B cell (primary cell): ENCODE data around the gene ERICH3. TPM values are rescaled to one million over a fixed set of nuclear protein-coding genes. Genes with fewer than 3 reads are reported as not detected.

ENCODE experiments used
- ATAC-seq: fragments of 200-7000 bp; cut with Tn5 transposase; one replicate; pipeline ENCODE4 v1.10.0; 2021; ENCODE audit warnings: low read depth, mild to moderate bottlenecking, moderate number of reproducible peaks, moderate library complexity
- CTCF ChIA-PET: fragments of 350-600 bp; sonication (Branson Sonifier 250); formaldehyde crosslinking; loops from one replicate; lab custom pipeline; 2021; ENCODE audit warnings: antibody characterized with exemption, inconsistent platforms; lab: Charles Lee
- POLR2A ChIA-PET: fragments of 350-600 bp; sonication (Branson Sonifier 250); formaldehyde crosslinking; loops from one replicate; lab custom pipeline; 2021; ENCODE audit warnings: antibody characterized with exemption; lab: Charles Lee
- DNase-seq: peaks from one replicate; pipeline ENCODE4 v3.0.0; 2013
- H2AFZ ChIP-seq: 2 replicates; pipeline ENCODE4 v1.6.1; 2012; ENCODE audit warnings: mild to moderate bottlenecking, low read depth, low read length; ENCODE audit not compliant: insufficient read depth, poor library complexity, severe bottlenecking
- H3K27ac ChIP-seq, 2 donors: 1 replicate in 1 of 2; 2 replicates in 1 of 2; pipeline ENCODE4 v1.5.1; 2012 to 2013; ENCODE audit warnings: low read length in 2 of 2, mild to moderate bottlenecking in 2 of 2, moderate library complexity in 1 of 2
- H3K27me3 ChIP-seq, 4 experiments: fragments of 200-600 bp in 1 of 4; sonication (generic) in 1 of 4; replicated peaks in 1 of 4; 1 replicate in 2 of 4; 2 replicates in 2 of 4; pipeline versions ENCODE4 v1.6.1 to v1.7.0; 2013 to 2016; ENCODE audit warnings: low read length in 3 of 4, mild to moderate bottlenecking in 2 of 4, mixed read lengths in 1 of 4, moderate library complexity in 1 of 4; ENCODE audit not compliant: insufficient read depth in 4 of 4, control insufficient read depth in 3 of 4; ENCODE audit errors: control extremely low read depth in 1 of 4
- H3K36me3 ChIP-seq, 2 experiments: replicated peaks in 1 of 2; 1 replicate in 1 of 2; 2 replicates in 1 of 2; pipeline versions ENCODE4 v1.6.1 to v1.7.1; 2013; ENCODE audit warnings: low read length in 1 of 2; ENCODE audit not compliant: insufficient read depth in 2 of 2, control insufficient read depth in 1 of 2; ENCODE audit errors: control extremely low read depth in 1 of 2, extremely low read depth in 1 of 2
- H3K4me1 ChIP-seq, 2 donors: fragments of 200-600 bp in 1 of 2; sonication (generic) in 1 of 2; 1 replicate in 1 of 2; 2 replicates in 1 of 2; pipeline versions ENCODE4 v1.5.1 to v1.6.1; 2013 to 2017; ENCODE audit warnings: low read length in 2 of 2; ENCODE audit not compliant: control insufficient read depth in 2 of 2, insufficient read depth in 2 of 2
- H3K4me2 ChIP-seq: replicated peaks from 2 replicates; pipeline ENCODE3; 2012; ENCODE audit warnings: mild to moderate bottlenecking, low read depth, low read length; ENCODE audit not compliant: poor library complexity, severe bottlenecking
- H3K4me3 ChIP-seq, 5 experiments: fragments of 200-600 bp in 1 of 5; sonication (generic) in 1 of 5; 1 replicate in 3 of 5; 2 replicates in 2 of 5; pipeline versions ENCODE4 v1.5.1 to v1.7.0; 2011 to 2016; ENCODE audit warnings: low read length in 4 of 5, mild to moderate bottlenecking in 4 of 5, low read depth in 2 of 5, control low read depth in 1 of 5, moderate library complexity in 1 of 5; ENCODE audit not compliant: insufficient read depth in 1 of 5; ENCODE audit errors: control extremely low read depth in 1 of 5, extremely low read depth in 1 of 5
- H3K79me2 ChIP-seq: fragments of 200-600 bp; sonication (generic); one replicate; pipeline ENCODE4 v1.6.0; 2016; ENCODE audit warnings: low read length; ENCODE audit not compliant: control insufficient read depth, insufficient read depth
- H3K9ac ChIP-seq: fragments of 200-600 bp; sonication (generic); 2 replicates; pipeline ENCODE4 v1.6.1; 2017; ENCODE audit warnings: mild to moderate bottlenecking, low read length, moderate library complexity
- H3K9me3 ChIP-seq, 3 donors: one replicate each; pipeline versions ENCODE4 v1.6.1 to v1.7.1; 2013; ENCODE audit warnings: low read length in 2 of 3; ENCODE audit not compliant: control insufficient read depth in 2 of 3, insufficient read depth in 1 of 3; ENCODE audit errors: control extremely low read depth in 1 of 3
- H4K20me1 ChIP-seq: 2 replicates; pipeline ENCODE4 v1.6.0; 2012; ENCODE audit warnings: mild to moderate bottlenecking, low read length; ENCODE audit not compliant: insufficient read depth, control insufficient read depth, poor library complexity, severe bottlenecking
- H3K27ac Mint-ChIP-seq: one replicate; pipeline ENCODE4 v1.8.0; 2021; ENCODE audit warnings: mixed read lengths
- H3K27me3 Mint-ChIP-seq: one replicate; pipeline ENCODE4 v1.8.0; 2021; ENCODE audit warnings: mixed read lengths
- H3K4me1 Mint-ChIP-seq: one replicate; pipeline ENCODE4 v1.8.0; 2021; ENCODE audit warnings: mixed read lengths
- H3K4me3 Mint-ChIP-seq: one replicate; pipeline ENCODE4 v1.8.0; 2021; ENCODE audit warnings: mixed read lengths
- H3K9me3 Mint-ChIP-seq: one replicate; pipeline ENCODE4 v1.8.0; 2022; ENCODE audit warnings: mixed read lengths; ENCODE audit not compliant: insufficient read depth
- CTCF ChIP-seq: fragments of 200-600 bp; IDR thresholded peaks from one replicate; pipeline ENCODE4 v1.8.0; 2022; ENCODE audit warnings: antibody characterized with exemption, mild to moderate bottlenecking
- EZH2 ChIP-seq: IDR thresholded peaks from 2 replicates; pipeline ENCODE4 v1.6.1; 2012; ENCODE audit warnings: borderline replicate concordance, low read depth, mild to moderate bottlenecking, moderate library complexity, low read length; ENCODE audit not compliant: insufficient read depth, poor library complexity, severe bottlenecking
- WGBS: methylation state at CpG from one replicate; pipeline ENCODE4 v1.1.5; 2013; ENCODE audit warnings: missing lambda C conversion rate; ENCODE audit not compliant: insufficient coverage; 5-methylcytosine and 5-hydroxymethylcytosine counted together
- intact Hi-C: fragments of 100-400 bp; cut with micrococcal nuclease; formaldehyde crosslinking; loops from one replicate; pipeline ENCODE4 v1.10.0; 2022
- polyA plus RNA-seq: library from polyadenylated mRNA; depleted of rRNA; stranded (reverse); fragments of >200 nt; gene quantifications from 2 replicates; pipeline ENCODE4 v1.2.3, GENCODE V29; 2012
- total RNA-seq, 2 donors: library from RNA; stranded (reverse); fragments of 120-200 nt in 1 of 2; gene quantifications; 1 replicate in 1 of 2; 2 replicates in 1 of 2; pipeline versions ENCODE4 v1.2.3 to v1.2.4, GENCODE V29; 2013 to 2022

Gene ERICH3
- total and polyA plus RNA-seq, 2 donors (not counting 1 experiment from before 2014, with no cell fraction given), result 0.03 to 0.27 TPM

DNA sequence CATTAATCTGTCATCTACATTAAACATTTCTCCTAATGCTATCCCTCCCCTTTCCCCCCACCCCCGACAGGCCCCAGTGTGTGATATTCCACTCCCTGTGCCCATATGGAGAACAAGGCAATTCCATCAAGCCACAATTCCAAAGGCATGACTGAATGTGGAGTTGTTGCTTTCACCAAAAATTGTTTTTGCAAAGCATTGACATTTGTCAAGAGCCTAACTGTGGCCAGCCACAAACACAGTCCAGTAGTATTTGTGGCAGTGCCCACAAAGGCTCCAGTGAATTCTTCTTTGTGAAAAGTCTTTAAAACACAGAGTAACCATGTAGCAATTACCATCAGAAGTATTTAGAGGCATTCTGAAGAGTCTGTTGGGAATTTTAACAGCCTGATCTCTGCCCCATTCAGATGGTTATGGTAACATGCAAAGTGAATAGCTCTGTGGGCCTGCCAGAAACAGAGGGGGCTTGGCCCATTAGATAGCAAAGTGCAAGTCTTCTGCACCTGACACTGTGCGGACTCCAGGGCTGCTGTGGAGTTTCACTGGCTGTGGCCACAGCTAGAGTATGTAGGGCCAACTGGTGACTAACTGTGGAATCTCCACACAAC is 149.6 kb downstream of the ERICH3 start:
- Histone ChIP-seq H3K4me1 (no peaks in the 10 kb centered on the region), H3K27ac (no peak overlapping the region), H3K4me2 (no peak overlapping the region), H2AFZ (no peak overlapping the region), H4K20me1 (no peaks in the 10 kb centered on the region), H3K79me2 (no peaks in the 10 kb centered on the region), H3K9me3 (no peaks in the 10 kb centered on the region), H3K27me3 (no peaks in the 10 kb centered on the region), H3K4me3 (no peak overlapping the region), H3K36me3 (no peaks in the 10 kb centered on the region), H3K9ac (no peak overlapping the region)
- POLR2A ChIA-PET, result no interaction called here
- WGBS, result 90% methylated on average over 2 of the region's 2 CpGs
- Mint-ChIP-seq H3K4me1 (no peaks in the 10 kb centered on the region), H3K27ac (no peak overlapping the region), H3K27me3 (peaks cover 21% of the 10 kb centered on the region), H3K4me3 (no peak overlapping the region), H3K9me3 (no peaks in the 10 kb centered on the region)
- CTCF ChIA-PET, result no interaction called here
- no peak for DNase-seq
- TF ChIP-seq EZH2 (no peak), CTCF (no peak)
- intact Hi-C loops, result no loop called here
- no peak for ATAC-seq

GRCh38 chr1:74522148-74522547 is 151.4 kb downstream of the ERICH3 start:
- TF ChIP-seq EZH2 (no peak), CTCF (no peak)
- H2AFZ ChIP-seq, result no peak overlapping the region
- ChIA-PET CTCF (no interaction called here), POLR2A (no interaction called here)
- intact Hi-C loops, result no loop called here
- 21% methylated on average over 2 of the region's 4 CpGs for WGBS
- H3K9me3 Mint-ChIP-seq, result no peaks in the 10 kb centered on the region
- no peak overlapping the region for H3K4me2 ChIP-seq
- ATAC-seq, result no peak
- H3K27me3 ChIP-seq, result no peaks in the 10 kb centered on the region
- H3K27ac ChIP-seq, result no peak overlapping the region
- H3K4me1 Mint-ChIP-seq, result peaks cover 2% of the 10 kb centered on the region
- H4K20me1 ChIP-seq, result no peaks in the 10 kb centered on the region
- H3K4me3 Mint-ChIP-seq, result no peak overlapping the region
- no peaks in the 10 kb centered on the region for H3K36me3 ChIP-seq
- H3K9ac ChIP-seq, result no peak overlapping the region
- H3K4me1 ChIP-seq, result no peaks in the 10 kb centered on the region
- H3K79me2 ChIP-seq, result no peaks in the 10 kb centered on the region
- H3K9me3 ChIP-seq, result no peaks in the 10 kb centered on the region
- no peak overlapping the region for H3K4me3 ChIP-seq
- DNase-seq, result no peak
- peaks cover 9% of the 10 kb centered on the region for H3K27me3 Mint-ChIP-seq
- no peak overlapping the region for H3K27ac Mint-ChIP-seq

Other genes starting within 250 kb of the ERICH3 start
- gene LRRC53, start 161.2 kb downstream of the ERICH3 start, total RNA-seq, result not detected in 2 replicates
- not detected in 2 replicates for gene LRRC53, start 161.2 kb downstream of the ERICH3 start, polyA plus RNA-seq
- gene CRYZ, start 59.3 kb upstream of the ERICH3 start, total RNA-seq, result 20.9 and 21.7 TPM in 2 replicates
- gene CRYZ, start 59.3 kb upstream of the ERICH3 start, polyA plus RNA-seq, result 10.9 and 11.1 TPM in 2 replicates
- gene TYW3, start 59.4 kb upstream of the ERICH3 start, total RNA-seq, result 19.9 and 22.6 TPM in 2 replicates
- gene TYW3, start 59.4 kb upstream of the ERICH3 start, polyA plus RNA-seq, result 6.9 and 9.7 TPM in 2 replicates